IMR-90 (cell line): ENCODE data around the gene FALEC. TPM values are rescaled to one million over a fixed set of nuclear protein-coding genes. Genes with fewer than 3 reads are reported as not detected.
A peak's percentile ranks its signal among the peaks of the same experiment; 100 is the strongest.

Experiments
- ATAC-seq: fragments of 200-7000 bp; cut with Tn5 transposase; 2 replicates; pipeline ENCODE4 v1.9.1; 2020; ENCODE audit warnings: low read depth, mild to moderate bottlenecking, moderate library complexity
- BruUV-seq: library from RNA; stranded (reverse); fragments of 400-500 nt; replicated peaks from 2 replicates; lab custom pipeline; 2021; lab: Mats Ljungman, UMichigan
- CTCF ChIA-PET: fragments of 300-600 bp; formaldehyde crosslinking; extraction: SDS; loops from one replicate; lab custom pipeline; 2021; ENCODE audit warnings: antibody characterized with exemption; lab: Yijun Ruan, JAX
- POLR2A ChIA-PET: fragments of 300-600 bp; sonication (Branson Sonifier 250); formaldehyde crosslinking; loops from one replicate; lab custom pipeline; 2022; ENCODE audit warnings: antibody characterized with exemption; ENCODE audit not compliant: unreplicated experiment; lab: Charles Lee
- DNase-seq: peaks from one replicate; pipeline ENCODE4 v3.0.0; 2013
- H2AFZ ChIP-seq: replicated peaks from 2 replicates; pipeline ENCODE3; 2013; ENCODE audit warnings: low read length, mild to moderate bottlenecking; ENCODE audit not compliant: poor library complexity
- H2AK5ac ChIP-seq: 2 replicates; pipeline ENCODE4 v1.6.1; 2013; ENCODE audit warnings: low read depth, low read length, inconsistent platforms
- H2AK9ac ChIP-seq: replicated peaks from 2 replicates; pipeline ENCODE3; 2013; ENCODE audit warnings: mild to moderate bottlenecking, low read depth, low read length, moderate library complexity; ENCODE audit not compliant: poor library complexity
- H2BK120ac ChIP-seq: 2 replicates; pipeline ENCODE4 v1.6.1; 2013; ENCODE audit warnings: low read depth, low read length, inconsistent platforms
- H2BK15ac ChIP-seq: 3 replicates; pipeline ENCODE4 v1.6.1; 2013; ENCODE audit warnings: low read depth, low read length, inconsistent platforms
- H2BK20ac ChIP-seq: 2 replicates; pipeline ENCODE4 v1.6.1; 2013; ENCODE audit warnings: low read depth, mild to moderate bottlenecking, inconsistent platforms, low read length, moderate library complexity
- H2BK5ac ChIP-seq: 2 replicates; pipeline ENCODE4 v1.6.1; 2013; ENCODE audit warnings: mild to moderate bottlenecking, low read depth, low read length, inconsistent platforms; ENCODE audit not compliant: poor library complexity, severe bottlenecking
- H3K14ac ChIP-seq: replicated peaks from 2 replicates; pipeline ENCODE4 v1.6.1; 2013; ENCODE audit warnings: low read depth, low read length, inconsistent platforms
- H3K18ac ChIP-seq: 2 replicates; pipeline ENCODE4 v1.6.1; 2013; ENCODE audit warnings: low read depth, low read length, control low read depth
- H3K23ac ChIP-seq: 2 replicates; pipeline ENCODE4 v1.6.1; 2013; ENCODE audit warnings: low read depth, low read length, inconsistent platforms
- H3K27ac ChIP-seq: 2 replicates; pipeline ENCODE4 v1.5.1; 2013; ENCODE audit warnings: mild to moderate bottlenecking, control low read depth, low read length; ENCODE audit not compliant: insufficient read depth
- H3K27me3 ChIP-seq: 2 replicates; pipeline ENCODE4 v1.6.1; 2013; ENCODE audit warnings: low read length; ENCODE audit not compliant: control insufficient read depth, insufficient read depth
- H3K36me3 ChIP-seq: 2 replicates; pipeline ENCODE4 v1.6.1; 2013; ENCODE audit warnings: low read length, mixed read lengths; ENCODE audit not compliant: control insufficient read depth, insufficient read depth
- H3K4ac ChIP-seq: 2 replicates; pipeline ENCODE4 v1.6.1; 2013; ENCODE audit warnings: low read depth, low read length, inconsistent platforms
- H3K4me1 ChIP-seq: 2 replicates; pipeline ENCODE4 v1.6.1; 2013; ENCODE audit warnings: low read length, mixed read lengths; ENCODE audit not compliant: control insufficient read depth, insufficient read depth
- H3K4me2 ChIP-seq: 2 replicates; pipeline ENCODE4 v1.6.1; 2013; ENCODE audit warnings: low read depth, mild to moderate bottlenecking, control low read depth, low read length, moderate library complexity
- H3K4me3 ChIP-seq: 2 replicates; pipeline ENCODE4 v1.5.1; 2013; ENCODE audit warnings: low read depth, mild to moderate bottlenecking, control low read depth, low read length, moderate library complexity; ENCODE audit not compliant: insufficient read depth
- H3K56ac ChIP-seq: 2 replicates; pipeline ENCODE4 v1.6.1; 2013; ENCODE audit warnings: low read length, inconsistent platforms; ENCODE audit not compliant: insufficient read depth; ENCODE audit errors: extremely low read depth
- H3K79me1 ChIP-seq, 2 experiments: 2 replicates each; pipeline ENCODE4 v1.6.1; 2013; ENCODE audit warnings: low read length in 2 of 2, inconsistent platforms in 1 of 2, low read depth in 1 of 2
- H3K9ac ChIP-seq: 2 replicates; pipeline ENCODE4 v1.6.1; 2013; ENCODE audit warnings: low read depth, low read length, control low read depth
- H3K9me1 ChIP-seq: 2 replicates; pipeline ENCODE4 v1.6.1; 2013; ENCODE audit warnings: low read length, inconsistent platforms; ENCODE audit not compliant: insufficient read depth
- H3K9me3 ChIP-seq: 2 replicates; pipeline ENCODE4 v1.6.1; 2013; ENCODE audit warnings: low read length; ENCODE audit not compliant: control insufficient read depth, insufficient read depth
- H4K20me1 ChIP-seq: 2 replicates; pipeline ENCODE4 v1.6.1; 2013; ENCODE audit warnings: low read length, inconsistent platforms; ENCODE audit not compliant: insufficient read depth
- H4K5ac ChIP-seq: 2 replicates; pipeline ENCODE4 v1.6.1; 2013; ENCODE audit warnings: mild to moderate bottlenecking, low read depth, low read length, control low read depth
- H4K8ac ChIP-seq, 2 experiments: 2 replicates each; pipeline ENCODE4 v1.6.1; 2013; ENCODE audit warnings: low read depth in 2 of 2, low read length in 2 of 2, control low read depth in 1 of 2, inconsistent platforms in 1 of 2
- H4K91ac ChIP-seq: 2 replicates; pipeline ENCODE4 v1.6.1; 2013; ENCODE audit warnings: low read depth, low read length, inconsistent platforms; ENCODE audit not compliant: insufficient read depth
- MAZ ChIP-seq: IDR thresholded peaks from 2 replicates; pipeline ENCODE4 v1.6.1; 2012; ENCODE audit warnings: low read depth, mild to moderate bottlenecking, low read length, improper control_type of control experiment, moderate library complexity, borderline replicate concordance
- POLR2A ChIP-seq: IDR thresholded peaks from 2 replicates; pipeline ENCODE4 v1.6.1; 2012; ENCODE audit warnings: mild to moderate bottlenecking, low read depth, low read length
- USF2 ChIP-seq: fragments of 150-350 bp; IDR thresholded peaks from 2 replicates; pipeline ENCODE4 v1.6.1; 2017; ENCODE audit warnings: mild to moderate bottlenecking, antibody characterized with exemption, low read length, low read depth
- dilution Hi-C: fragments of 300-500 bp; cut with HindIII; formaldehyde crosslinking; loops from one replicate; pipeline ENCODE4 v1.14.3; 2018; ENCODE audit warnings: low sequenced_read_pairs; ENCODE audit not compliant: unreplicated experiment
- in situ Hi-C: fragments of 300-500 bp; cut with MboI; formaldehyde crosslinking; loops from 3 replicates; pipeline ENCODE4 v1.14.3; 2019; ENCODE audit warnings: low sequenced_read_pairs, inconsistent platforms, mixed read lengths
- intact Hi-C: fragments of 100-400 bp; cut with micrococcal nuclease; formaldehyde crosslinking; loops from 2 replicates; pipeline ENCODE4 v1.10.0; 2022
- polyA plus RNA-seq, 3 experiments: library from polyadenylated mRNA; depleted of rRNA; stranded (reverse); fragments of >200 nt; gene quantifications; 2 replicates each; pipeline ENCODE4 v1.2.3, GENCODE V29; 2012; ENCODE audit warnings: low replicate concordance in 1 of 3
- total RNA-seq: library from RNA; depleted of rRNA; stranded (reverse); fragments of >200 nt; gene quantifications from 2 replicates; pipeline ENCODE4 v1.2.3, GENCODE V29; 2012

The FALEC gene
- total and polyA plus RNA-seq, 2 of the 4 experiments (the other 2 are of a cell fraction): not detected

GRCh38 chr1:150568594-150568966 lies 53.0 kb downstream of the FALEC start:
- peak overlapping the region; percentile 59; the same call in 1 of the 2 replicates for H3K56ac ChIP-seq
- in situ Hi-C loops: loop anchor here (10.0 kb wide), 1 partner anchor 236 kb away; the partner anchor contains the start of gene CTSK
- POLR2A ChIA-PET: interaction anchor here (1.4 to 1.9 kb wide), 2 partner anchors 11 to 51 kb away, joined by 4 to 24 read pairs; partner anchors contain the start of gene MCL1
- peak overlapping the region; percentile 21; the same call in 1 of the 2 replicates for H4K5ac ChIP-seq
- H3K36me3 ChIP-seq: peaks cover 20% of the 10 kb centered on the region
- no TSS peak for BruUV-seq
- peak overlapping the region; percentile 16 for H2BK20ac ChIP-seq
- H3K23ac ChIP-seq: peak overlapping the region; percentile 32; the same call in 1 of the 2 replicates
- intact Hi-C loops: loop anchor here (10.0 kb wide), 1 partner anchor 436 kb away; the partner anchor contains the start of genes MINDY1 and PRUNE1
- H3K9me3 ChIP-seq: no peaks in the 10 kb centered on the region
- H2AK5ac ChIP-seq: peak overlapping the region; percentile 36
- dilution Hi-C loops: no loop called here
- peak overlapping the region; percentile 87 for H2BK5ac ChIP-seq
- no peak overlapping the region for H2AFZ ChIP-seq
- H3K4me3 ChIP-seq: no peak overlapping the region
- H2AK9ac ChIP-seq: no peak overlapping the region
- H3K18ac ChIP-seq: peak overlapping the region; percentile 62
- CTCF ChIA-PET: no interaction called here
- ATAC-seq: peak; percentile 5
- H3K9ac ChIP-seq: peak overlapping the region; percentile 43
- no peak for DNase-seq
- H3K27me3 ChIP-seq: no peaks in the 10 kb centered on the region
- H3K4ac ChIP-seq: peak overlapping the region; percentile 29
- H4K8ac ChIP-seq: peak overlapping the region; percentile 5 to 38; a peak in 2 of 4 replicates
- peak overlapping the region; percentile 78; the same call in 1 of the 2 replicates for H3K27ac ChIP-seq
- peak; percentile 81 for TF ChIP-seq POLR2A
- TF ChIP-seq MAZ: 0 out of 2 replicates have a peak, but pooled peaks have one; percentile 0
- TF ChIP-seq USF2: no peak
- peaks cover 20% of the 10 kb centered on the region for H3K9me1 ChIP-seq
- H3K14ac ChIP-seq: peak overlapping the region; percentile 11
- peaks cover 9 to 72% of the 10 kb centered on the region in 2 experiments; a peak in 3 of 4 replicates for H3K79me1 ChIP-seq
- peak overlapping the region; percentile 75; the same call in 1 of the 2 replicates for H4K91ac ChIP-seq
- peak overlapping the region; percentile 40; the same call in 2 of the 3 replicates for H2BK15ac ChIP-seq
- H2BK120ac ChIP-seq: peak overlapping the region; percentile 44
- H3K4me1 ChIP-seq: peaks cover 30% of the 10 kb centered on the region
- H4K20me1 ChIP-seq: peaks cover 73% of the 10 kb centered on the region
- H3K4me2 ChIP-seq: peak overlapping the region; percentile 41
